A673 (cell line): ENCODE data around the gene SPAM1. TPM values are rescaled to one million over a fixed set of nuclear protein-coding genes. Genes with fewer than 3 reads are reported as not detected.

Source experiments
- BruUV-seq: library from RNA; stranded (reverse); fragments of 400-500 nt; replicated peaks from 2 replicates; lab custom pipeline; 2021; lab: Mats Ljungman, UMichigan
- CTCF ChIA-PET: fragments of 300-600 bp; sonication (Branson Sonifier 250); formaldehyde crosslinking; loops from one replicate; lab custom pipeline; 2022; ENCODE audit warnings: antibody characterized with exemption; lab: Charles Lee
- POLR2A ChIA-PET: fragments of 300-600 bp; sonication (Branson Sonifier 250); formaldehyde crosslinking; loops from one replicate; lab custom pipeline; 2022; ENCODE audit warnings: antibody characterized with exemption; ENCODE audit not compliant: low non-redundant PET; lab: Charles Lee
- DNase-seq: peaks from one replicate; pipeline ENCODE4 v3.0.0-alpha.2; 2015; ENCODE audit warnings: low spot score
- H3K27ac ChIP-seq: fragments of 200-600 bp; sonication (generic); 2 replicates; pipeline ENCODE4 v1.5.1; 2016; ENCODE audit warnings: mixed run types, low read depth, mild to moderate bottlenecking, mixed read lengths, antibody characterized with exemption, low read length; ENCODE audit not compliant: poor library complexity, severe bottlenecking
- H3K27me3 ChIP-seq: fragments of 200-600 bp; sonication (generic); replicated peaks from 2 replicates; pipeline ENCODE4 v1.6.1; 2017; ENCODE audit warnings: mixed run types, low read depth, mild to moderate bottlenecking, mixed read lengths, antibody characterized with exemption, low read length; ENCODE audit not compliant: insufficient read depth, poor library complexity
- H3K36me3 ChIP-seq: fragments of 200-600 bp; sonication (generic); 2 replicates; pipeline ENCODE4 v1.6.1; 2016; ENCODE audit warnings: mixed run types, mild to moderate bottlenecking, mixed read lengths, antibody characterized with exemption, low read length; ENCODE audit not compliant: insufficient read depth, poor library complexity, severe bottlenecking
- H3K4me1 ChIP-seq: fragments of 200-600 bp; sonication (generic); 2 replicates; pipeline ENCODE4 v1.6.1; 2017; ENCODE audit warnings: mixed run types, mild to moderate bottlenecking, mixed read lengths, antibody characterized with exemption, low read length; ENCODE audit not compliant: insufficient read depth, poor library complexity, severe bottlenecking
- H3K4me3 ChIP-seq: fragments of 200-600 bp; sonication (generic); 2 replicates; pipeline ENCODE4 v1.5.1; 2016; ENCODE audit warnings: low read depth, mixed run types, mild to moderate bottlenecking, mixed read lengths, low read length; ENCODE audit not compliant: poor library complexity, severe bottlenecking
- H3K9me3 ChIP-seq: fragments of 200-600 bp; sonication (generic); 2 replicates; pipeline ENCODE4 v1.6.1; 2016; ENCODE audit warnings: mixed run types, low read depth, mild to moderate bottlenecking, mixed read lengths, antibody characterized with exemption, low read length; ENCODE audit not compliant: poor library complexity, severe bottlenecking
- EZH2 ChIP-seq: fragments of 200-600 bp; sonication (generic); IDR thresholded peaks from 2 replicates; pipeline ENCODE4 v1.6.1; 2017; ENCODE audit warnings: borderline replicate concordance, low read depth, mild to moderate bottlenecking, mixed read lengths, antibody characterized with exemption, low read length; ENCODE audit not compliant: poor library complexity, severe bottlenecking
- intact Hi-C: fragments of 100-400 bp; cut with micrococcal nuclease; formaldehyde crosslinking; loops from one replicate; pipeline ENCODE4 v1.10.0; 2022; ENCODE audit not compliant: unreplicated experiment
- total RNA-seq: library from RNA; stranded (reverse); gene quantifications from 2 replicates; pipeline ENCODE4 v1.2.3, GENCODE V29; 2021
- TF ChIP-seq, protein P1 (sequence below): fragments of 300-800, 200-600 bp; sonication (generic); conservative IDR thresholded peaks from 2 replicates; pipeline ENCODE4 v1.5.1; 2017; ENCODE audit warnings: low read depth, mild to moderate bottlenecking, antibody characterized with exemption, low read length, moderate library complexity, mixed read lengths

The SPAM1 gene
- total RNA-seq, 1 experiment from 2014 or later: not detected

DNA sequence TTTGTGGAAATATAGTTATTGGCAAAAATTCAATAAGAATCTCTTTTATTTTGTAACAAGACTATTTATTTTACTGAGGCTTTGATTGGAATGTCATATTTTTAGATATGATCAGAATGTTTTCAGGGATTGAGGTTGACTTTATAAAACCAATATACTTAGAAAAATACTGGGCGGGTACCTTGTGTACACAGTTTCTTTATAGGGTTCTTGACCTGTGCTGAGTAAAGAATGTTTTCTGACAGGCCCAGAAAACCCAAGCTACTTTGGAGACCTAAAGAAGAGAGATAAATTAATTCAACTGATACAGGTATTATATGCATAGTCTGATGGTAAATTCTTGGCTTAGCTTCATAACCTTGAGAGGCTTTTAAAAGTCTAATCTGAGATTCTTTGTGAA, 23.9 kb upstream of the SPAM1 start:
- intact Hi-C loops: no loop called here
- no TSS peak for BruUV-seq
- Histone ChIP-seq H3K4me1 (no peaks in the 10 kb centered on the region), H3K4me3 (no peak overlapping the region), H3K27me3 (no peaks in the 10 kb centered on the region), H3K36me3 (no peaks in the 10 kb centered on the region), H3K27ac (no peak overlapping the region), H3K9me3 (no peaks in the 10 kb centered on the region)
- ChIA-PET POLR2A (no interaction called here), CTCF (no interaction called here)
- DNase-seq: no peak
- TF ChIP-seq, protein P1, sequence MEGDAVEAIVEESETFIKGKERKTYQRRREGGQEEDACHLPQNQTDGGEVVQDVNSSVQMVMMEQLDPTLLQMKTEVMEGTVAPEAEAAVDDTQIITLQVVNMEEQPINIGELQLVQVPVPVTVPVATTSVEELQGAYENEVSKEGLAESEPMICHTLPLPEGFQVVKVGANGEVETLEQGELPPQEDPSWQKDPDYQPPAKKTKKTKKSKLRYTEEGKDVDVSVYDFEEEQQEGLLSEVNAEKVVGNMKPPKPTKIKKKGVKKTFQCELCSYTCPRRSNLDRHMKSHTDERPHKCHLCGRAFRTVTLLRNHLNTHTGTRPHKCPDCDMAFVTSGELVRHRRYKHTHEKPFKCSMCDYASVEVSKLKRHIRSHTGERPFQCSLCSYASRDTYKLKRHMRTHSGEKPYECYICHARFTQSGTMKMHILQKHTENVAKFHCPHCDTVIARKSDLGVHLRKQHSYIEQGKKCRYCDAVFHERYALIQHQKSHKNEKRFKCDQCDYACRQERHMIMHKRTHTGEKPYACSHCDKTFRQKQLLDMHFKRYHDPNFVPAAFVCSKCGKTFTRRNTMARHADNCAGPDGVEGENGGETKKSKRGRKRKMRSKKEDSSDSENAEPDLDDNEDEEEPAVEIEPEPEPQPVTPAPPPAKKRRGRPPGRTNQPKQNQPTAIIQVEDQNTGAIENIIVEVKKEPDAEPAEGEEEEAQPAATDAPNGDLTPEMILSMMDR: no peak
- no peak for TF ChIP-seq EZH2

DNA sequence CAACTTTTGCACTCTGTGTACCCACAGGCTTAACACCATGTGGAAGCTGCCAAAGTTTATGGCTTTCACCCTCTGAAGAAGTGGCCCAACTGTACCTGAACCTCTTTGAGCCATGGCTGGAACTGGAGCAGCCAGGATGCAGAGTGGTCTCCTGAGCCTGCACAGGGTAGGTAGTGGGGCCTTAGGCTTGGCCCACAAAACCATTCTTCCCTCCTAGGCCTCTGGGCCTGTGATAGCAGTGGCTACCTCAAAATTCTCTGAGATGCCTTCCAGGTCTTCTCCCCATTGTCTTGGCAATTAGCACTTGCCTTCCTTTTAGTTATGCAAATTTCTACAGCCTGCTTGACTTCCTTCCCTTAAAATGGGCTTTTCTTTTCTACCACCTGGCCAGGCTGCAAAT, 19.3 kb upstream of the SPAM1 start:
- intact Hi-C loops: no loop called here
- no TSS peak for BruUV-seq
- H3K4me1 ChIP-seq: no peaks in the 10 kb centered on the region
- no peak for DNase-seq
- no peak for TF ChIP-seq EZH2
- TF ChIP-seq, protein P1: no peak
- POLR2A ChIA-PET: no interaction called here
- no peak overlapping the region for H3K27ac ChIP-seq
- H3K4me3 ChIP-seq: no peak overlapping the region
- no peaks in the 10 kb centered on the region for H3K27me3 ChIP-seq
- CTCF ChIA-PET: no interaction called here
- H3K9me3 ChIP-seq: no peaks in the 10 kb centered on the region
- no peaks in the 10 kb centered on the region for H3K36me3 ChIP-seq

DNA sequence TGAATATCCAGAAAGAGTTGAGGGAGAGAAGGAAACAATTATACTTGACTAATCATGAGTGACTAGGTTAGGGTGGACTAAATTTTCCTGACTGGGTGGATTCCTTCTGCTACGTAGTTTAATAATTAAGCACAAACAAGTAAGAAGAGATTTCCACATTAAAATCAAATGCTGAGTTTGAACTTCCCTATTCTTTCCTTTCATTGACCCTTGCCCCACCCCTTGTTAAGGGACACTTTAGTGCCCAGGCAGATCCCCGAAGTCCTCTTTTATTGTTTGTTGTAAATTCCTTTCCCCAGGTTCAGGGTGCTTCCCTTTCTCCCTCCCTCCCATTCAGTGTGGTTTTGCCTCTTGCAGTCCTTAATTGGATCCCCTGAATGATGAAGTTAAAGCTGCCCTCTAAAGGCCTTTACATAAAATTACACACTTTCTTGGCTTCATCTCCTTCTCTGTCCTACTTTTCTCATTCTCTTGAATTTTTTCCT, 8.8 kb upstream of the SPAM1 start:
- DNase-seq: peak; percentile 63
- Histone ChIP-seq H3K27ac (no peak overlapping the region), H3K4me3 (no peak overlapping the region), H3K36me3 (no peaks in the 10 kb centered on the region), H3K4me1 (no peaks in the 10 kb centered on the region), H3K9me3 (no peaks in the 10 kb centered on the region), H3K27me3 (no peaks in the 10 kb centered on the region)
- CTCF ChIA-PET: interaction anchor here (0.6 kb wide), 1 partner anchor 281 kb away, joined by 8 read pairs; no protein-coding TSS in a partner anchor
- POLR2A ChIA-PET: no interaction called here
- no peak for TF ChIP-seq EZH2
- TF ChIP-seq, protein P1: peak; percentile 59
- no TSS peak for BruUV-seq
- intact Hi-C loops: no loop called here
